Measurements from ENCODE around the gene RBBP8NL. TPM values are rescaled to one million over a fixed set of nuclear protein-coding genes. Genes with fewer than 3 reads are reported as not detected.

The RBBP8NL gene
- total RNA-seq, 1 experiment from 2014 or later = 14.0 TPM

- Histone ChIP-seq H3K4me1 (replicated peaks; ENCODE audit: insufficient read depth) (peaks cover 43% of the 10 kb centered on the region), H3K79me2 (ENCODE audit: low read depth) (peaks cover 19% of the 10 kb centered on the region), H4K20me1 (ENCODE audit: insufficient read depth) (peaks cover 3% of the 10 kb centered on the region; the same call in 1 of the 2 replicates), H2AFZ (no peak overlapping the region), H3K36me3 (ENCODE audit: low read depth) (no peaks in the 10 kb centered on the region), H3K27me3 (ENCODE audit: insufficient read depth, low read depth) (no peaks in the 10 kb centered on the region), H3F3A (ENCODE audit: insufficient read depth, low read depth) (peaks cover 30% of the 10 kb centered on the region), H3K9me3 (ENCODE audit: insufficient read depth, low read depth) (no peaks in the 10 kb centered on the region), H3K4me2 (peak overlapping the region; percentile 99), H3K27ac (peak overlapping the region; percentile 35), H3K9me2 (ENCODE audit: insufficient read depth) (no peaks in the 10 kb centered on the region), H3K4me3 (peak overlapping the region; percentile 28; the same call in 1 of the 2 replicates)
- BruUV-seq (replicated peaks) = no TSS peak
- intact Hi-C loops (cut with micrococcal nuclease; ENCODE audit: unreplicated experiment) = loop anchor here (1.0 kb wide), 1 partner anchor 11 kb away; no protein-coding TSS in a partner anchor
- CTCF ChIA-PET = interaction anchor here (1.3 to 2.2 kb wide), 2 partner anchors 13 to 20 kb away, joined by 4 to 8 read pairs; no protein-coding TSS in a partner anchor
- peak; percentile 76 to 87 for DNase-seq
- TF ChIP-seq EZH2 (IDR thresholded peaks at IDR 0.05; ENCODE audit: low read depth) = no peak
- TF ChIP-seq, protein P1, sequence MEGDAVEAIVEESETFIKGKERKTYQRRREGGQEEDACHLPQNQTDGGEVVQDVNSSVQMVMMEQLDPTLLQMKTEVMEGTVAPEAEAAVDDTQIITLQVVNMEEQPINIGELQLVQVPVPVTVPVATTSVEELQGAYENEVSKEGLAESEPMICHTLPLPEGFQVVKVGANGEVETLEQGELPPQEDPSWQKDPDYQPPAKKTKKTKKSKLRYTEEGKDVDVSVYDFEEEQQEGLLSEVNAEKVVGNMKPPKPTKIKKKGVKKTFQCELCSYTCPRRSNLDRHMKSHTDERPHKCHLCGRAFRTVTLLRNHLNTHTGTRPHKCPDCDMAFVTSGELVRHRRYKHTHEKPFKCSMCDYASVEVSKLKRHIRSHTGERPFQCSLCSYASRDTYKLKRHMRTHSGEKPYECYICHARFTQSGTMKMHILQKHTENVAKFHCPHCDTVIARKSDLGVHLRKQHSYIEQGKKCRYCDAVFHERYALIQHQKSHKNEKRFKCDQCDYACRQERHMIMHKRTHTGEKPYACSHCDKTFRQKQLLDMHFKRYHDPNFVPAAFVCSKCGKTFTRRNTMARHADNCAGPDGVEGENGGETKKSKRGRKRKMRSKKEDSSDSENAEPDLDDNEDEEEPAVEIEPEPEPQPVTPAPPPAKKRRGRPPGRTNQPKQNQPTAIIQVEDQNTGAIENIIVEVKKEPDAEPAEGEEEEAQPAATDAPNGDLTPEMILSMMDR (conservative IDR thresholded peaks at IDR 0.05) = no peak
- POLR2A ChIA-PET (ENCODE audit: unreplicated experiment) = interaction anchor here (0.6 to 2.1 kb wide), 4 partner anchors 10 to 20 kb away, joined by 6 to 13 read pairs (median 8); no protein-coding TSS in a partner anchor
These were observed 57.1 kb downstream of the RBBP8NL start for GRCh38 chr20:62370115-62370806.

DNA sequence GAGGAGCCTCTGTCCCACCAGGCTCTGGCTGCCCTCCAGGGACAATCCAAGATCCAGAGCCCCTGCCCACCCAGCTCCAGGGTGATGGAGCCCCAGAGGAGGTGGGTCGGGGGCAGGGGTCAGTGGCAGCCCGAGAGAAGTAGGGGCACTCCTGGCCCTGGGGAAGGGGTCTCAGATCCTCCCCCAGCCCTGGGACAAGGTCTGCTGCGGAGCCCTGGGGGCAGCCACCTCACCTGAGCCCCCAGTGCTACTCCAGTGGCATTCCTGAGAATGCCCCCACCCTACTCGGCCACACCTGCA lies 57.6 kb downstream of the RBBP8NL start:
- Histone ChIP-seq H3K9me3 (ENCODE audit: insufficient read depth, low read depth) (no peaks in the 10 kb centered on the region), H3K4me1 (replicated peaks; ENCODE audit: insufficient read depth) (peaks cover 43% of the 10 kb centered on the region), H3K36me3 (ENCODE audit: low read depth) (0 out of 2 replicates have a peak, but pooled peaks cover 3% of the 10 kb centered on the region), H4K20me1 (ENCODE audit: insufficient read depth) (peaks cover 8% of the 10 kb centered on the region; the same call in 1 of the 2 replicates), H3K9me2 (ENCODE audit: insufficient read depth) (no peaks in the 10 kb centered on the region), H3K27me3 (ENCODE audit: insufficient read depth, low read depth) (no peaks in the 10 kb centered on the region), H3K4me3 (peak overlapping the region; percentile 28; the same call in 1 of the 2 replicates), H3K4me2 (peak overlapping the region; percentile 99), H3F3A (ENCODE audit: insufficient read depth, low read depth) (peaks cover 35% of the 10 kb centered on the region), H3K27ac (peak overlapping the region; percentile 35; the same call in 1 of the 2 replicates), H3K79me2 (ENCODE audit: low read depth) (peaks cover 24% of the 10 kb centered on the region), H2AFZ (no peak overlapping the region)
- no peak for DNase-seq
- no peak for TF ChIP-seq EZH2 (IDR thresholded peaks at IDR 0.05; ENCODE audit: low read depth)
- TF ChIP-seq, protein P1 (conservative IDR thresholded peaks at IDR 0.05) = no peak
- ChIA-PET POLR2A (ENCODE audit: unreplicated experiment) (interaction anchor here (0.6 to 2.1 kb wide), 6 partner anchors 11 to 20 kb away, joined by 4 to 13 read pairs (median 6); no protein-coding TSS in a partner anchor), CTCF (interaction anchor here (1.3 to 2.2 kb wide), 2 partner anchors 13 to 20 kb away, joined by 4 to 8 read pairs; no protein-coding TSS in a partner anchor)
- no TSS peak for BruUV-seq (replicated peaks)
- intact Hi-C loops (cut with micrococcal nuclease; ENCODE audit: unreplicated experiment) = loop anchor here (1.0 to 5.0 kb wide), 2 partner anchors 10 to 423 kb away; no protein-coding TSS in a partner anchor

DNA sequence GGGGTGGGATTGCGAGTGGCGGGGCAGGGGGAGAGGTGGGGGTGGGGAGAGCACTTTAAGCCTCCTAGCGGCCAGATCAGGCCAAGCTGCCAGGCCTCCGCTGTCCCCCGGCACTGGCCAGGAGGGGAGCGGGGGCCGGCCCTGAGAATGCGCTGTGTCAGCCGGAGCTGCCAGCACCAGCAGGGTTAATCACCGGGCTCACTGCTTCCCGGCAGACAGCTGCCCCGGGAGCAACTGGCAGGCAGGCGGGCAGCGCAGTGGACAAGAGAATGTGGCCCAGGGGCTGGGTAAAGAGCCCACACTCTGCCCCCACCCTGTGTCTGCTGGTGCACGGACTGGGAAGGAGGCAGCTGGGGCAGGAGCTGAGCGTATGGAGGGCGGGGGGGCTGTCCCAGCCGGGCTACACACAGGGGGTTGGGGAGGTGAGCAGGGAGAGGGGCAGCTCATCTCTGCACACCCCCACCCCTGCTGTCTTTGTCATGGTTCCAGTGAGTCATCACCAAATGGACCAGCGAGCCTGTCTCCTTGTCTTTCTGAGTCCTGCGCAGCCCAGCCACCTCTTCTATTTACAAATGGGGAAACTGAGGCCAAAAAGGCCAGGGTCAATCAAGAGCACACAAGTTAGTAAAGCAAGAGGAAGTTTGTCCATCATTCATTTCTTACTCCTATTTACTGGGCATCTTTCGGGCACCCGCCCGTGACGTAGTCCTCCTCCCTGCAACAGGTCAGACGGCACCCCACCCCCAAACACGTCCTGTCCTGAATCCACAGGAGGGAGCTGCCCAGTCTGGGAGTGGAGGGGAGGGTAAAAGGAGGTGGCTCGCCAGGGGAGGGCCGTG lies 58.1 kb downstream of the RBBP8NL start:
- peak; percentile 53 to 79 for DNase-seq
- Histone ChIP-seq H3K4me1 (replicated peaks; ENCODE audit: insufficient read depth) (peaks cover 44% of the 10 kb centered on the region), H3F3A (ENCODE audit: insufficient read depth, low read depth) (peaks cover 35% of the 10 kb centered on the region), H3K27ac (peak overlapping the region; percentile 35; the same call in 1 of the 2 replicates), H3K9me2 (ENCODE audit: insufficient read depth) (no peaks in the 10 kb centered on the region), H3K79me2 (ENCODE audit: low read depth) (peaks cover 29% of the 10 kb centered on the region), H3K4me3 (peak overlapping the region; percentile 58; the same call in 1 of the 2 replicates), H3K4me2 (peak overlapping the region; percentile 99), H4K20me1 (ENCODE audit: insufficient read depth) (peaks cover 11% of the 10 kb centered on the region; the same call in 1 of the 2 replicates), H3K36me3 (ENCODE audit: low read depth) (0 out of 2 replicates have a peak, but pooled peaks cover 5% of the 10 kb centered on the region), H3K27me3 (ENCODE audit: insufficient read depth, low read depth) (no peaks in the 10 kb centered on the region), H2AFZ (no peak overlapping the region), H3K9me3 (ENCODE audit: insufficient read depth, low read depth) (no peaks in the 10 kb centered on the region)
- POLR2A ChIA-PET (ENCODE audit: unreplicated experiment) = interaction anchor here (0.6 to 2.1 kb wide), 7 partner anchors 10 to 19 kb away, joined by 4 to 13 read pairs (median 7); no protein-coding TSS in a partner anchor
- CTCF ChIA-PET = interaction anchor here (0.6 to 2.2 kb wide), 7 partner anchors 10 to 422 kb away, joined by 3 to 11 read pairs (median 5); partner anchors contain the start of gene RPS21
- intact Hi-C loops (cut with micrococcal nuclease; ENCODE audit: unreplicated experiment) = loop anchor here (5.0 kb wide), 1 partner anchor 423 kb away; no protein-coding TSS in a partner anchor
- TF ChIP-seq, protein P1 (conservative IDR thresholded peaks at IDR 0.05) = peak; percentile 23; the same call in 1 of the 2 replicates
- TF ChIP-seq EZH2 (IDR thresholded peaks at IDR 0.05; ENCODE audit: low read depth) = no peak
- no TSS peak for BruUV-seq (replicated peaks)

All from PC-9 (cell line).